Right lobe of liver (tissue), 4 donors: ENCODE results near the gene ANKS4B.

ENCODE experiments used
- CTCF ChIP-seq, 4 donors: fragments of 200-600 bp in 3 of 4; fragments of 450-650 bp in 1 of 4; IDR thresholded peaks; one replicate each; pipeline versions ENCODE4 v1.5.1 to v1.8.0; 2016 to 2022; ENCODE audit warnings: antibody characterized with exemption in 4 of 4, mild to moderate bottlenecking in 2 of 4
- POLR2A ChIP-seq: fragments of 450-650 bp; IDR thresholded peaks from one replicate; pipeline ENCODE4 v1.6.1; 2017; ENCODE audit warnings: antibody characterized with exemption, mild to moderate bottlenecking
- donor health status: DM: no; HTN: no; CAD: no.
- donor health status: DM: no; HTN: no; CAD: no.
- donor health status: DM: no; HTN: yes; CAD: no.

GRCh38 chr16:21224800-21225199, 8.7 kb upstream of the ANKS4B start:
- TF ChIP-seq POLR2A (no peak), CTCF (IDR thresholded peaks at IDR 0.05) (no peak)
